GM21576 (cell line): Measurements from ENCODE around the gene BSCL2.
"Not testable (repeated sequence)": the region's sequence is repeated elsewhere in the genome, so short reads cannot be mapped to it uniquely, and the experiment has no call there.

ENCODE experiments used
- ATAC-seq: cut with Tn5 transposase; IDR thresholded peaks from one replicate; pipeline ENCODE4 v1.9.1; 2021; ENCODE audit warnings: mild to moderate bottlenecking, moderate library complexity; ENCODE audit not compliant: unreplicated experiment

The BSCL2 gene

DNA sequence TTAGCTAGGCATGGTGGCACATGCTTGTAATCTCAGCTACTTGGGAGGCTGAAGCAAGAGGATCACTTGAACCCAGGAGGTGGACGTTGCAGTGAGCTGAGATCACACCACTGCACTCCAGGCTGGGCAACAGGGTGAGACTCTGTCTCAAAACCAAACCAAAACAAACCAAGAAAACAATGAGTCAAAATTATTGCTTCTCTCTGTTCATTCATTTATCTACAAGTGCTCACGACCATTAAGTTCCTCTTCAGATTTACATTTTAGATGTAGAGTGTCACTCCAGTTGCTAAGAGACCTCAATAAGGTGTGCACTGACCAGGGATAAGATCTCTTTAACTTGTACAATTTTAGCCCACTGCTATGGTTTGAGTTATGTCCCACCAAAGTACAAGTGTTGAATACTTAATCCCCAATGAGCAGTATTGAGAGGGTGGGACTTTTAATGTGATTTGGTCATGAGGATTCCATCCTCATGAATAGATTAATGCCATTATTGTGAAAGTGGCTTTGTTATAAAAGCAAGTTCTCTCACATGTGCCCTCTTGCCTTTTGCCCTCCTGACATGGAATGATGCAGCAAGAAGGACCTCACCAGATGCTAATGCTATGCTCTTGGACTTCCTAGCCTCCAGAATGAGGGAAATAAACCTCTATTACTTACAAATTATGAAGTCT, 12.2 kb upstream of the BSCL2 start:
- ATAC-seq = no peak

DNA sequence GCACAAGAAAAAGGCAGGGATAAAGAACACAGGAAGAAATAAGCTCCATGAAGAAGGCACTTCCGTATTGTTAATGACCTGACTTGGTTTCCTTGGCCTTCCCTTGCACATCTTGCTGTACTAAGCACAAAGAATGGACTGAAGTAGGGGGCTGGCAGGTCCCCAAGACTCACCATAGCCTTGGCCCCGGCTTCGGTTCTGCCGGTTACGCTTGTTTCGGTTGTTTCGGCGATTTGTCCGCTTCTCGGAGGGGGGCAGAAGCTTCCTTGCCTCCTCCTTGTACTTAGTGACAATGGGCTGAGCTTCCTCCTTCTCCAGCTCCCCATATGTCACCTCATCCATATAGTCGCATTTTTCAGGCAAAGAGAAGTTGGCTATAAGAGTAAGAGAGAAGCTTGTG, 9.6 kb upstream of the BSCL2 start:
- ATAC-seq = no peak

DNA sequence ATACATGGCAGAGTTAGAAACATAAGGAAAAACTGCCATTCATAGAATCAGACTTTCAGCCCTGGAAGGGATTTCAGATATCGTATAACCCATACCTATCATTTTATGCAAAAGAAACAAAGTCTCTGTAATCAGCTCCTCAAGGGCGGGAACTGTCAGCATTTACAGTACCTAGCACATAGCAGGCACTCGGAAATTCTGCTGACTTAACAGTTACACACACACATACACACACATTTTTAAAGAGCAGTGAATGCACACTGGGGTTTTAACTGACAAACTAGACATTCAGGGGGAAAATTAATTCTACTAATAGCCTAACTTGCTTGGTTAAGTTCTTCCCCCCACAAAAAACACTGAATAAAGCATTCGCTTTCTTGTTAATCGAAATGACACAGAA, 9.0 kb upstream of the BSCL2 start:
- no peak for ATAC-seq

DNA sequence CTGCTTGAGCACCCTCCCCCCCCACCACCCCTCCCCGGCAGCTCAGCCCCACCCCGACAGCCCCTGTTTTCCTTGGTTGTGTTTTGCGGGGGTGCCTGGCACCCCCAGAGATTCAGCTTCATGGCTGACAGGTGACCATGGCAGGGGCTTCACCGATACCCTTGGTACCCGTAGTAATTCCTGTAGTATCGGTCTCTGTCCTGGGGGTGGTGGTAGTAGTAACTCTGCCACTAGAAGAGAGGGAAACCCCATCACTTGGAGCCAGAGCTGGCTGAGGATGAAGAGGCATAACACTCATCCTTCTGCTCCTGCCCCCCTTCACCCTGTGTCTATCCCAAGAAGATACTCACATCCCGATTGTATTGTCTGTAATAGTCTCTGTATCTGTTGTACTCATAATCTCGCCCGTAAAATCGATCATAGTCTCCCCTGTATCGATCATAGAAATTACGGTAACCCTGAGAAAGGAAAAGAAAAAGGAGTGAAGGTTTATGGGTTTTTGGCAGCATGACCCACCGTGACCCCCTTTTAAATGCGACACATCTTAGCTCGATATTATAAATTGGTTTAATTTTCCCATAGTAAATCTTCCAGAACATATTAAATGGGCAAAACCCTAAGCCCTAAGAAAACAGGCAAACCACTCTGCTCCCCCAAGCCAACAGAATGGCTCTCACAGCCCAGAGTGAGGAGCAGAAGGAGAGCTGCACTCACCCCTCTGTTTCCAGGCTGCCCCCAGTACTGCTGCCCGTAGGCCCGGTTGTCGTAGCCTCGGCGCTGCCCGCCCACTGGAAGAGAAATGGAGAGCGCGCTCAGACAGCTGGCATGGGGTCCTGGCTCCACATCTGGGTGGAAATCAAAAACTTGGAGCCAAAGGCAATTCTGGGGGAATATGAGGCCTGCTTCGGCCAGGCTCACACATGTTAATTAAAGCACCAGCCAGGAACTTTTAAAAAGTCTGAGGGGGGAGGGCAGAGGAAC, 8.2 kb upstream of the BSCL2 start:
- no peak for ATAC-seq

DNA sequence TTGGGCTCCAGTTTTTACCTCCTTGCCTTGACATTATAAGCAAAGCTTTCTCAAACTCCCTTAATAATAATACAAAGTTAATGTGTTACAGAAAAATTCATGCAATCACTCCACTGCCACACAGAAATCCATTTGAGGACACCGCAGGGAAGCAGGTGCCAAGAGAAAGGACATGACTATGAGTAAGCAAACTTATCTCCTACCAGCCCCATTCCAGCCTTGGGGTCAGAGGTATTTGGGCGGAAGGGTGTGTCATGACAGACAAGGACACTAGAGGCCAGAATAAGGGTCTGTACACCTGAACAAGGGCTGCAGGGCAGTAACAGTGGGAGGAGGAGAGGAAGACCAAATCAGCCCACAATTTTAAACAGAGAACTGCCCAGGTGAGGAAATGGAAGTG, 6.1 kb upstream of the BSCL2 start:
- no peak for ATAC-seq

DNA sequence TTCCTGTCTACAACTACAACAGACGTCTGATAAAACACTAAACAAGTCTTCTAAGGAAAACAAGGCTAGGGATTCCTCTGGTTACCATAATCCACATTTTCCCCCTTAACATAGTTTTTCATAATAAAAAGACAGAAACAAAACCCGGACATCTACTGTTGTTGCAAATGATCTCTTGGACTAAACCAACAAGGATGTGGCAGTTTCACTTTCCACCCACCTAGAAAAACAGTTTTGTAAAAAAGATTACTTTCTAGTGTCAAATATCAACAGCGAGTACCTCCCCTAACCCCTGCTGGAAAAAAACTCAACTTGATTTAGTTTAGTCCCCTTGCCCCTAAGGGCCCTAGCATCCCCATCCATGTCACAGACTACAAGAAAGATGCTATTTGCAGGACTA, 5.6 kb upstream of the BSCL2 start:
- no peak for ATAC-seq

DNA sequence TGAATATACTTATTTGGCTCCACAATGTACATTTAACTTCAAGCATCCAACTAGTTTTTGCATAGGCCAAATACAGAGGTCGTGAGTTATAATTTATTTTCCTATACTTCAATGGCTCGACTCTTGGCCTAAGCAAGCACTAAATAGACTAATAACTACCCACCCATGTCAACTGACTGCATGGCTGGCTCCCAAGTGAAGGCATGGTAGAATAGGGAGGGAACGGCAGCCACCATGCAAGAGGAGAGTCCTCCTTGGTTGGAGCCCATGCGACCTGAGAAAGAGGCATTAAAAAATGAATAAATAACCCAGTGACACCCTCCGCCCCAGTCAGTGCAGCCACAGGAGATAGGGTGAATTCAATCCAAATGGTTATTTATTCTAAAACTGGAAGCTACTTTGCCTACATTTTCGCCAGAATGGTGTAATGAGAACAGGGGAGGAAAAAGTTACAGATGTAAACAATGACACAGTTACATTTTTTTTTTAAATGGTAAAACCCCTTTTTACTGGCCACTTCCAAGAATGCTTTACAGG, 5.1 kb upstream of the BSCL2 start:
- no peak for ATAC-seq

DNA sequence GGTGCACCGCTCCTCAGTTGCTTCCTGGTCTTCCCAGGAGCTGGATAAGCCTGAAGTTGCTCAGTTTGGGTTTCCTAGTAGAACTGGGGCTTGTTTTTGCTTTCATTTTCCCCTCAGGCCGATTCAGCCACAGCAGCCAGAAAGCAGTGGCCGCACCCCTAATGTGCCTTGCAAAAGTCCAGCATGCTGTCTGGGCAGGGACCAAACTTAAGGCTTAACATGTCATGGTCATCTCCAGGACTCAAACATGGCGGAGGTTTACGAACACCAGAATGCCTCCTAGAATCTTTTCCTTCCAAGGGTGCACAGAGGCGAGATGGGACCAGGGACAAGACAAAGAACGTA, 2.7 kb upstream of the BSCL2 start:
- no peak for ATAC-seq

DNA sequence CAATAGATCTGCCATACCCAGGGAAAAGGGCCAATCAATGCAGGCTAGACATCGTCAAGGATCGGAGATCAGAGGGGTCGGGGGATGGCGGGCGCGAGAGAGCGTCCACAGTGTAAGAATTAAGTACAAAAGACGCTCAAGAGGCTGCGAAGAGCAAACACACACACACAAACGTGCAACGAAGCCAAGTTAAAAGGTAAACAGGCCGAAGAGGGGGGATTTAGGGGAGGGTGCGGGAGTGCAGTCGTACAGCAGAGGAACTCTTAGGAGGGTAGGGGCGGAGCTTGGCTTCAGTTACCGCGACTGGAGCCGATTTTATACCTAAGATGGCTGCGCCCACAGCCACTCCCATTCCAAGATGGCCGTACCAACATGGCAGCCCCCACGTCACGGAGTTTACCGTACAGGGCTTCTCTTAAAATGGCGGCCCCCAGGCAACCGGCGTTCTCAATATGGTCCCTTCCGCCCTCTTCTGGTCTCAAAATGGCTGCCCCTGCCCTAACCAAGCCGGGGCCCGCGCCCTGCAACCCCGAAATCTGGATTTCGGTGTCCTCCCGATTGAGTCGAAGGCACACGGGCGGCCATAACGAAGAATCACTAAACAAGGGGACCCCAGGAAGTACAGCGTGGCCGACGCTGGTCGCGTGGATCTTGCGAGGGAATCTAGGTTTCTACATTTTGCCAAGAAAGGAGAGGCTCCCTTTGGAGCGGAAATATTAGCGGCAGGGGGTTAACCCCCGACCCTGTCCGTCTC, 2.2 kb upstream of the BSCL2 start:
- ATAC-seq = peak; percentile 59

DNA sequence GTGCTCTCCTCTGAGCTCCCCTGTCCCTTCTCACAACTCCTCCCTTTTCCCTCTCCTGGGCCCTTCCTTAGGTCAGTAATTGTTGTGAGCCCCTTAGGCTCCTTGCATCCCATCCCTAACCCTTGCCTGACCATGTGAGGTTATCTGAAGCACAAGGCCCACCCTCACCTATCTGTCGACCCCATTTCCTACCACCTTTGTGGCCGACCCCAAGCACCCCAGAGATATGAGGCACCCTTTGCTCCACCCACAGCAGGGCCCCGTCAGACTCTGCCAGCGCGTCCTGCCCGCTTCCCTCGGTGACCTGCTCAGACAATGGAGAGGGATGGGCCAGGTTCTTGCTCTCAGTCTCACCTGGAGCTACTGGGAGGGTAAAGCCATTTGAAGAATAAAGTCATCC, 1.6 kb upstream of the BSCL2 start:
- no peak for ATAC-seq

DNA sequence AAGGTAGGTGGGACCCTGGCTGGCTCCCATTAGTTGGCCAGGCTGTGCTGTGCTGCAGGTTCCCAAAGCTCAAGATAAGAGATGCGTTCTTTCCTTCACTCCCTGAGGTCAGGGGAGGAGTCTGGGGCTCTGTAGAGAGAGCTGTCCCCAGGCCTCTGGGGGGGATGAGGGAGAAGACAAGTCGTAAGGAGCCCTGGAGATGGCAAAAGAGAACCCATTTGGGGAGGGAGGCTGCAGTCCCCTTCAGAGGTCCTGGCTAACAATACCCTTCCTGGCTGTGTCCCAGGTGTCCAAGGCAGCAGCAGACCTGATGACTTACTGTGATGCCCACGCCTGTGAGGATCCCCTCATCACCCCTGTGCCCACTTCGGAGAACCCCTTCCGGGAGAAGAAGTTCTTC, 1.2 kb upstream of the BSCL2 start:
- ATAC-seq = no peak

DNA sequence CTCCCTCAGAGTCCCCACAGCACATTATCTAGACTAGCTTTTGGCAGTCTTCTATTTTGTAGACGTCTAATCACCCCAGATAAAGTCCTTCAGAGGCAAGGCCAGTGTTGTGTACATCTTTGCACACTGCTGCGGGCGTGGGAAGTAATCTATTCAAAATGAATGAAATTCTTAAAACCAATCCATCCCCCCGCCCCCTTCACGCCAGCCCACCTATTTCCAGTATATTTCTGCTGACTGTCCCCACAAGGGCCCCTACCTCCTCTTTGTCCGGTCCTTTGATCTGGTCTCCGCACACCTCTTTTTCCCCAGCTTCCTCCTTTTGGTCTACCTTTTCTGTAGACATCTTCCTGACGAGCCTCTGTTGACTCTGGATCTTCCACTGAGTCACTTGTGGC, 375 bp downstream of the BSCL2 start:
- no peak for ATAC-seq

DNA sequence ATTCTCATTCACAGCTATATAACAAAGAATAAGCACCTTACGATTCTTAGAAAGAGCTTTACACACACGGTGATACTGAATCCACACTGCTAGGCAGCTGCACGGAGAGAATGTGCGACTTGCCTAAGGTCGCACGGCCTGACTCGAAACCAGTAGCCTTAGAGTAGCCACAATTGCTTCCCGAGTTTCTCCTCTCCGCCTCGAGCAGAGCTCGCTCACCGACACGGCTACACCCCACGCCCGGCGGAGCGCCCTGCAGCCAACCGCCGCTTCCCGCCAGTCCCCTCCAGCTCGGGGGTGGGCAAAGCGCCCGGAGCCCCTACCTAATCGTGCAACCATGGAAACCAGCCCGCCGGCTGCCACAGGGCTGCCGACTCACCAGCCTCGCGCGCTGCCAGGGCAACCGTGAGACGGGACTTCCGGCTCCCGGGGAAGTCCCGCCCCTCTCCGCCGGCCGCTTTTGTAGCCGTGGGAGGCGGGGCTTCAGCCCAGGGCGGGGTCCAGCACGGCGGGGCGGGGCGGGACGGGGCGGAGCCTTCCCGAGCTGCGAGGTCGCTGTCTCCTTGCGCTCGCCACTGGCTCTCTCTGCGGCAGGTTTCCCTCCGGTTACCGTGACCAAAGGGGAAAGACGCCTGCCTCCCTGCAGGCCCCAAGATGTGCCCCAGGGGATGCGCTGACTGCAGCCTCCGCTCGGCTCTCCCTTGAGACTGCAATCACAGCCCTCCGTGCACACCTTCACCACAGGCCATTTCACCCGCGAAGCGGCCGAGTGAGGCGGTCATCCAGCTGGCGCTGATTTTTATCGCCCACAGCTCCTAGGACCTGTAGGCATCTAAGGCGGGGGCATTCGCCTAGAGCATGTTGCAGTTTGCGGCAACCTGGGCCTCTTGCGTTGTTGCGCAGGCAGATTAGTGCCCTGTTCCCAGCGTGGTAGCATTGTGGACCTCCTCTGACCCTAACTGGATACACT, 1.1 kb downstream of the BSCL2 start:
- ATAC-seq = peak; percentile 47

DNA sequence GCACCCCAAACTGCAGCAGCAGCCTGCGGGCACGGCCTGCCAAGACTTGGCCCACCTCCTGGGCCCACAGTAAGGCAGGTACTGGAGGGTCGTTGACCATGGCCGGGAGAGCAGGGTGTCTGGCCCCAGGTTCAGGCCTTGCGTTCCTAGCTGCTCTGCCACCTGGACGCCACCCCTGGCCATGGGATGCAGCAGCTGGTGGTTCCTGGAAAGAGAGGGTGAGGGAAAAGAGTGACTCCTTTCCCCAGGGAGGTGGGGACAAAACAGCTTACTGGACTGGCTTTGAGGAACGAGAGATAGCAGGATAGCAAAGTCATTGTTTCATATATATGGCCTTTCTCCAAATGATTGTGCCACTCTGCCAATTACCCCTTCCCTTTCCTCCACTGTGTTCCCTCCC, 1.8 kb downstream of the BSCL2 start:
- ATAC-seq = no peak

DNA sequence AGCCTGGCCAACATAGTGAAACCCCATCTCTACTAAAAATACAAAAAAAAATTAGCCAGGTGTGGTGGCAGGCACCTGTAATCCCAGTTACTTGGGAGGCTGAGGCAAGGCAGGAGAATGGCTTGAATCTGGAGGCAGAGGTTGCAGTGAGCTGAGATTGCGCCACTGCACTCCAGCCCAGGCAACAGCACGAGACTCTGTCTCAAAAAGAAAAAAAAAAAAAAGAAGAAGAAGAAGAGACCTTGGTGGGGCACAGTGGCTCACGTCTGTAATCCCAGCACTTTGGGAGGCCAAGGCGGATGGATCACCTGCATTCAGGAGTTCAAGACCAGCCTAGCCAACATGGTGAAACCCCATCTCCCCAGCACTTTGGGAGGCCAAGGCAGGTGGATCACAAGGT, 3.3 kb downstream of the BSCL2 start:
- not testable (repeated sequence) for ATAC-seq

DNA sequence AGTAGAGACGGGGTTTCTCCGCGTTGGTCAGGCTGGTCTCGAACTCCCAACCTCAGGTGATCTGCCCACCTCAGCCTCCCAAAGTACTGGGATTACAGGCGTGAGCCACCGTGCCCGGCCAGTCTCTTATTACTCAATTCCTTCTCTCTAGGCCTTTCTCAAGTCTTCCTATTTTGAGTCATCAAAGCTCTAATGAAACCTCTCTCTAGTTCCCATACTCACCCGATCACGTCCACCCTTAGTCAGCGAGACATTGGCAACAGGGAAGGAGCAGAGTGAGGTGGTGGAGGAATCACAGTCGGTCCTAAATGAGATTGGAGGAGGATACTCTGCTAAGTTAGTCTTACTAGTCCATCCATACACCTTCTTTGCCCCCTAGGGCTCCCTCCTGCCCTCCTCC, 5.0 kb downstream of the BSCL2 start:
- no peak for ATAC-seq

DNA sequence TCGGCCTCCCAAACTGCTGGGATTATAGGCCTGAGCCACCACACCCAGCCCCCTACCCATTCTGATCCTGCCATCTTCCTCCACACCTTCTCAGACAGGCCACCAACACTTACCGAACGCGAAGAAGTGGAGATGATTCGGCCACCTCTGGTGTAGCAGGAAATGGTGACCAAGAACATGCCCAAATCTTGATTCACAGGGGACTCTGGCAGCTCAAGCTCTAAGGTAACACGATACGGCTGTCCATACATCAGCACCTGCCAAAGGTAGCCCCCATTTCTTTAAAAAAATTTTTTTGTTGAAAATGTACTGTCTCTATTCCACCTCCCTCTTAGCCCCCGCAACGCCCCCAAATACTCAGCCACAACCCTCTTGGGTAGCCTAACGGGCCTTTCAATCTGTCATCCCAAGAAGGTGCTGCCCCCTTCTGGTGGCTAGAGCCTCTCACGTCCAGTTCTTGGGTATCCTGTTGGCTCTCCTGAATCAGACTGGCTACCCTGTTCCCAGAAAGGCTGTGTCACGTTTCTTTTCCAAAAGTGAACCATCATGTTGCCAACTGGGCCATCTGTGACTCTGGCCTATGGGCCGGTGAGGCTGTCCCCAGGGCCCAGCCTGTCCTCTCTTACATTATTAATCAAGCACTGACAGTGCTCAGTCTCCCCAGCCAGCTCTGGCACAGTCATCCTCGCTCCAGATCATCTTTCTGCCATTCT, 12.6 kb downstream of the BSCL2 start:
- no peak for ATAC-seq

DNA sequence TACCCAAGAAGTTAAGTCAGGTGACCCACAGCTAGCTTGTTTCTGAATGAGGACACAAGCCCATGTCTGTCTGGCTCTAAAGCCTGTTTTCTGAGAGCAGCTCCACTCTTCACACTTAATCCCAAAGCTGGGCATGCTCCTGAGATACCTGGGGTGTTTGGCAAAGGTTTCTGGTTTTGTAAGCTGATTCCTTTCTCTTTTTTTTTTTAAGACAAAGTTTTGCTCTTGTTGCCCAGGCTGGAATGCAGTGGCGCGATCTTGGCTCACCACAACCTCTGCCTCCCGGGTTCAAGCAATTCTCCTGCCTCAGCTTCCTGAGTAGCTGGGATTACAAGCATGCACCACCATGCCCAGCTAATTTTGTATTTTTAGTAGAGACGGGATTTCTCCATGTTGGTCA, 13.6 kb downstream of the BSCL2 start:
- not testable (repeated sequence) for ATAC-seq

DNA sequence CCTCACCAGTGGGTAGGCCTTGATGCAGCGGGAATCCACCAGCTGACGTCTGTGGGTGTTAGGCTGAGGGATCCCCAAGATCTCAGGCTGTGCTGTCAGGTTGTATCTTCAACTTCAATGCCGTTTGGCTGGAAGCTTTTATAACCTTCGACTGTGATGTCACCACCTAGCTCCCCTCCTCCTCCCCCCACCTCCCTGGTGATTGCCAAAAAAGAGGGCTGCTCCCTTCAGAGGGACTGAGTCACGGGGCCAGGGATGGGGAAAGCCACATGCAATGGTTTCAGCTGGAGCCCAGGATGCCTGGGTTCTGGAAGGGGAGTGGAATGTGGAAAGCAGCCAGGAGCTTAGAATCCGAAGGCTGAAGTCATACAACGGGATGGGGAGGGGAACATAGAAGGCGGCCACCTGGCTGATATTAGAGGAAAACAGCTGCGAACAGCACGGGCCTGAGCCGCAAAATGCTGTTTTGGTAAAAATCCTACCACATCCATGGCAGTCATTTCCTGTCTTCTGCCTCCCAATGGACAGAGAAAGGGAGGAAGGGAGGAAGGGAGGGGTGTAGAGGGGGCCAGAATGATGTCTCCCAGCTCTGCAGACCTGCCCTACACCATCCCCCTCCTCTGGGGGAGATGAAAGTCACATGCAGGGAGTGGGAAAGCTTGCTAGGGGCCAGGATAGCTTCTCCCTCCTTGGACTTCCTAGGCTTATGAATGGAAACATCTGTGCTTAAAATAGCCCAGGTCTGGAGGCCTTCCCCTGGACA, 17.6 kb downstream of the BSCL2 start, which contains the start of gene LRRN4CL:
Gene LRRN4CL (minus strand): TSS at position 110 of the 763 bp plus-strand sequence. CDS start 1,022 bp downstream, outside the sequence.
- ATAC-seq = no peak
